Measurements from ENCODE around the gene RFWD3. TPM values are rescaled to one million over a fixed set of nuclear protein-coding genes. Genes with fewer than 3 reads are reported as not detected.

RFWD3 gene
- total RNA-seq, 1 donor = 18.8 TPM

GRCh38 chr16:74574146-74574545, 92.5 kb downstream of the RFWD3 start:
- H3K4me3 ChIP-seq (ENCODE audit: insufficient read depth, low read length) = no peak overlapping the region
- no peak overlapping the region for H3K27ac ChIP-seq (ENCODE audit: low read depth, low read length)
- peaks cover 67% of the 10 kb centered on the region for H4K20me1 ChIP-seq (ENCODE audit: insufficient read depth, low read length)
- peaks cover 16% of the 10 kb centered on the region for H3K4me1 ChIP-seq (ENCODE audit: insufficient read depth, low read length)
- TF ChIP-seq CTCF (IDR thresholded peaks at IDR 0.05; ENCODE audit: extremely low read depth, low read depth, low read length) = no peak
- peaks cover 89% of the 10 kb centered on the region for H3K79me2 ChIP-seq (ENCODE audit: insufficient read depth, low read length)
- H3K4me2 ChIP-seq (ENCODE audit: insufficient read depth, low read length) = no peak overlapping the region
- no peaks in the 10 kb centered on the region for H3K36me3 ChIP-seq (ENCODE audit: insufficient read depth, low read length)
- H3K27me3 ChIP-seq (ENCODE audit: insufficient read depth, low read length) = no peaks in the 10 kb centered on the region
- H3K9me3 ChIP-seq (ENCODE audit: low read depth, low read length) = no peaks in the 10 kb centered on the region
- DNase-seq (ENCODE audit: insufficient read length, low spot score, missing footprints) = peak; percentile 5
- H2AFZ ChIP-seq (ENCODE audit: low read length) = no peak overlapping the region

DNA sequence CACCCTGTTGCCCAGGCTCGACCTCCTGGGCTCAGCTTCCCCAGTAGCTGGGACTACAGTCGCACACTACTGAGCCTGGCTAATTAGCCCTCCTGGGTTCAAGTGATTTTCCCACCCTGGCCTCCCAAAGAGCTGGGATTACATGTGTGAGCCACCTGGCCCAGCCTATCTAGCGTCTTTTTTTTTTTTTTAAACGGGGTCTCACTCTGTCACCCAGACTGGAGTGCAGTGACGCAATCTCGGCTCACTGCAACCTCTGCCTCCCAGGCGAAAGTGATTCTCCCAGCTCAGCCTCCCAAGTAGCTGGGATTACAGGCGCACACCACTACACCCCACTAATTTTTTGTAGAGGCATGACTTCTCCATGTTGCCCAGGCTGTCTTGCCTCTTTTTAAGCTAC, 93.1 kb downstream of the RFWD3 start:
- H3K9me3 ChIP-seq (ENCODE audit: low read depth, low read length) = no peaks in the 10 kb centered on the region
- no peaks in the 10 kb centered on the region for H3K36me3 ChIP-seq (ENCODE audit: insufficient read depth, low read length)
- peaks cover 89% of the 10 kb centered on the region for H3K79me2 ChIP-seq (ENCODE audit: insufficient read depth, low read length)
- no peak overlapping the region for H3K4me3 ChIP-seq (ENCODE audit: insufficient read depth, low read length)
- no peak overlapping the region for H3K27ac ChIP-seq (ENCODE audit: low read depth, low read length)
- H2AFZ ChIP-seq (ENCODE audit: low read length) = no peak overlapping the region
- no peaks in the 10 kb centered on the region for H3K27me3 ChIP-seq (ENCODE audit: insufficient read depth, low read length)
- TF ChIP-seq CTCF (IDR thresholded peaks at IDR 0.05; ENCODE audit: extremely low read depth, low read depth, low read length) = no peak
- peaks cover 17% of the 10 kb centered on the region for H3K4me1 ChIP-seq (ENCODE audit: insufficient read depth, low read length)
- no peak for DNase-seq (ENCODE audit: insufficient read length, low spot score, missing footprints)
- peaks cover 68% of the 10 kb centered on the region for H4K20me1 ChIP-seq (ENCODE audit: insufficient read depth, low read length)
- H3K4me2 ChIP-seq (ENCODE audit: insufficient read depth, low read length) = no peak overlapping the region

Other genes starting within 250 kb of the RFWD3 start
- gene CLEC18B, start 245.4 kb downstream of the RFWD3 start, total RNA-seq = 0.72 and 0.88 TPM in 2 replicates
- 191 and 215 TPM in 2 replicates for gene GLG1, start 59.8 kb downstream of the RFWD3 start, total RNA-seq
- gene MLKL, start 34.0 kb upstream of the RFWD3 start, total RNA-seq = 5.1 and 9.1 TPM in 2 replicates
- gene FA2H, start 107.9 kb upstream of the RFWD3 start, total RNA-seq = not detected in 2 replicates

Data from osteoblast (primary cell).